ENCODE measurements around the gene ADAR. TPM values are rescaled to one million over a fixed set of nuclear protein-coding genes. Genes with fewer than 3 reads are reported as not detected.

The ADAR gene
- total and polyA plus RNA-seq, 8 donors, result 23.6 to 173 (median 57.7) TPM

- WGBS, 5 donors, result 76 to 80% (median 79%) methylated on average over 13 of the region's 13 CpGs
- H3K36me3 ChIP-seq, result peaks cover 27 to 32% (median 29%) of the 10 kb centered on the region in 4 donors
- peaks cover 11 to 41% (median 29%) of the 10 kb centered on the region in 4 donors for H3K4me1 ChIP-seq
- no peak for TF ChIP-seq EP300 (IDR thresholded peaks at IDR 0.05)
- TF ChIP-seq CTCF (IDR thresholded peaks at IDR 0.05), result peak in 5 of 7 experiments; percentile 29 to 79 (median 52)
- TF ChIP-seq POLR2AphosphoS5 (IDR thresholded peaks at IDR 0.05), result peak in 1 of 3 donors; percentile 11
- peak; percentile 51 to 79 for DNase-seq
- no peaks in the 10 kb centered on the region for H3K27me3 ChIP-seq
- no peak overlapping the region for H3K4me3 ChIP-seq
- no peak overlapping the region for H3K27ac ChIP-seq
- intact Hi-C loops (cut with DNase I; ENCODE audit: low total_unique reads), result no loop called here
- no peaks in the 10 kb centered on the region for H3K9me3 ChIP-seq
These were observed 61.5 kb downstream of the ADAR start for GRCh38 chr1:154546264-154547063.

- intact Hi-C loops (cut with DNase I; ENCODE audit: low total_unique reads), result loop anchor here (5.0 kb wide), 1 partner anchor 59 kb away; no protein-coding TSS in a partner anchor
- no peaks in the 10 kb centered on the region for H3K36me3 ChIP-seq
- TF ChIP-seq POLR2AphosphoS5 (IDR thresholded peaks at IDR 0.05), result no peak
- no peak for TF ChIP-seq EP300 (IDR thresholded peaks at IDR 0.05)
- no peak for TF ChIP-seq CTCF (IDR thresholded peaks at IDR 0.05)
- no peak for TF ChIP-seq POLR2A (IDR thresholded peaks at IDR 0.05)
- no peaks in the 10 kb centered on the region for H3K27me3 ChIP-seq
- no peak overlapping the region for H3K4me3 ChIP-seq
- H3K27ac ChIP-seq, result no peak overlapping the region
- 50 to 62% (median 60%) methylated on average over 6 of the region's 6 CpGs for WGBS, 5 donors
- no peaks in the 10 kb centered on the region for H3K9me3 ChIP-seq
- no peak for DNase-seq
- H3K4me1 ChIP-seq, result no peaks in the 10 kb centered on the region
These were observed 66.8 kb downstream of the ADAR start for GRCh38 chr1:154541231-154541630.

- intact Hi-C loops (cut with DNase I; ENCODE audit: low total_unique reads), result loop anchor here (5.0 kb wide), 1 partner anchor 57 kb away; no protein-coding TSS in a partner anchor
- no peak for TF ChIP-seq POLR2AphosphoS5 (IDR thresholded peaks at IDR 0.05)
- no peak for TF ChIP-seq POLR2A (IDR thresholded peaks at IDR 0.05)
- no peak for TF ChIP-seq EP300 (IDR thresholded peaks at IDR 0.05)
- TF ChIP-seq CTCF (IDR thresholded peaks at IDR 0.05), result no peak
- H3K36me3 ChIP-seq, result no peaks in the 10 kb centered on the region
- no peaks in the 10 kb centered on the region for H3K4me1 ChIP-seq
- H3K27ac ChIP-seq, result no peak overlapping the region
- no peak for DNase-seq
- H3K9me3 ChIP-seq, result no peaks in the 10 kb centered on the region
- no peaks in the 10 kb centered on the region for H3K27me3 ChIP-seq
- WGBS, 5 donors, result 63 to 75% (median 71%) methylated on average over 9 of the region's 9 CpGs
- H3K4me3 ChIP-seq, result no peak overlapping the region
These were observed 68.2 kb downstream of the ADAR start for GRCh38 chr1:154539486-154540483.

GRCh38 chr1:154536570-154536969, 71.4 kb downstream of the ADAR start:
- no peaks in the 10 kb centered on the region for H3K36me3 ChIP-seq
- DNase-seq, result no peak
- 70 to 85% (median 83%) methylated on average over 7 of the region's 7 CpGs for whole genome bisulfite sequencing, 5 donors
- H3K4me3 ChIP-seq, result no peak overlapping the region
- TF ChIP-seq POLR2AphosphoS5 (IDR thresholded peaks at IDR 0.05) (no peak), POLR2A (IDR thresholded peaks at IDR 0.05) (no peak), EP300 (IDR thresholded peaks at IDR 0.05) (no peak), CTCF (IDR thresholded peaks at IDR 0.05) (no peak)
- no peaks in the 10 kb centered on the region for H3K4me1 ChIP-seq
- H3K27ac ChIP-seq, result no peak overlapping the region
- intact Hi-C loops (cut with DNase I; ENCODE audit: low total_unique reads), result no loop called here
- H3K9me3 ChIP-seq, result no peaks in the 10 kb centered on the region
- no peaks in the 10 kb centered on the region for H3K27me3 ChIP-seq

Measured in stomach (tissue), 9 donors.